Gastroesophageal sphincter (tissue), 3 donors: ENCODE data around the gene MIER1.

Source experiments
- CTCF ChIP-seq, 4 experiments: fragments of 200-600 bp in 2 of 4; fragments of 450-650 bp in 2 of 4; sonication (generic) in 1 of 4; IDR thresholded peaks; one replicate each; pipeline ENCODE4 v1.5.1; 2017 to 2019; ENCODE audit warnings: antibody characterized with exemption in 4 of 4, mild to moderate bottlenecking in 2 of 4, moderate library complexity in 2 of 4
- POLR2A ChIP-seq, 2 donors: fragments of 450-650 bp; IDR thresholded peaks; one replicate each; pipeline ENCODE4 v1.6.1; 2017; ENCODE audit warnings: antibody characterized with exemption in 2 of 2, mild to moderate bottlenecking in 2 of 2, moderate library complexity in 1 of 2
- POLR2AphosphoS5 ChIP-seq: sonication (generic); formaldehyde crosslinking; IDR thresholded peaks from one replicate; pipeline ENCODE4 v1.6.1; 2017; ENCODE audit warnings: antibody characterized with exemption

GRCh38 chr1:66933887-66934700 is 9.3 kb downstream of the MIER1 start:
- TF ChIP-seq CTCF (IDR thresholded peaks at IDR 0.05), result no peak
- TF ChIP-seq POLR2A (IDR thresholded peaks at IDR 0.05), result no peak
- TF ChIP-seq POLR2AphosphoS5, result no peak
